Cardiac fibroblast (primary cell): ENCODE measurements around the gene MYO5B.
"Not testable (repeated sequence)": the region's sequence is repeated elsewhere in the genome, so short reads cannot be mapped to it uniquely, and the experiment has no call there.

ENCODE experiments used
- DNase-seq, 2 donors: peaks; one replicate each; pipeline versions ENCODE4 v3.0.0 to v3.0.0-alpha.2; 2010; ENCODE audit warnings: low read depth in 2 of 2
- H3K4me3 ChIP-seq, 2 donors: replicated peaks in 1 of 2; 1 replicate in 1 of 2; 2 replicates in 1 of 2; pipeline ENCODE4 v1.5.1; 2011; ENCODE audit warnings: low read depth in 2 of 2, low read length in 2 of 2, mild to moderate bottlenecking in 2 of 2, moderate library complexity in 1 of 2
- CTCF ChIP-seq: IDR thresholded peaks from one replicate; pipeline ENCODE4 v1.5.1; 2011; ENCODE audit warnings: low read depth, mild to moderate bottlenecking, low read length, inconsistent platforms

MYO5B gene

GRCh38 chr18:49899657-49900330 lies 295.2 kb downstream of the MYO5B start:
- TF ChIP-seq CTCF = no peak
- DNase-seq = no peak
- H3K4me3 ChIP-seq = no peak overlapping the region

- peak; percentile 79 to 82 for DNase-seq
- no peak overlapping the region for H3K4me3 ChIP-seq
- TF ChIP-seq CTCF = no peak
Measured at GRCh38 chr18:49898421-49898820, 296.5 kb downstream of the MYO5B start.

- DNase-seq = no peak
- TF ChIP-seq CTCF = no peak
- no peak overlapping the region for H3K4me3 ChIP-seq
Measured at GRCh38 chr18:49894517-49895226, 300.3 kb downstream of the MYO5B start.

- DNase-seq = no peak
- H3K4me3 ChIP-seq = no peak overlapping the region
- TF ChIP-seq CTCF = no peak
Measured at GRCh38 chr18:49893036-49893435, 301.9 kb downstream of the MYO5B start.

- TF ChIP-seq CTCF = no peak
- DNase-seq = peak in 1 of 2 donors; percentile 31
- no peak overlapping the region for H3K4me3 ChIP-seq
Measured at GRCh38 chr18:49892148-49892924, 302.6 kb downstream of the MYO5B start.

- no peak for TF ChIP-seq CTCF
- H3K4me3 ChIP-seq = no peak overlapping the region
- DNase-seq = no peak
Measured at GRCh38 chr18:49890041-49890440, 304.9 kb downstream of the MYO5B start.

- DNase-seq, H3K4me3 ChIP-seq: not testable (repeated sequence)
Measured at GRCh38 chr18:49889552-49889951, 305.4 kb downstream of the MYO5B start.
